CD14-positive monocyte (primary cell): ENCODE results near the gene PLXNA2. TPM values are rescaled to one million over a fixed set of nuclear protein-coding genes. Genes with fewer than 3 reads are reported as not detected.

ENCODE experiments used
- DNase-seq, 3 donors: peaks; one replicate each; pipeline ENCODE4 v3.0.0-alpha.2; 2011 to 2022
- H2AFZ ChIP-seq: 2 replicates; pipeline ENCODE4 v1.6.0; 2012; ENCODE audit warnings: mild to moderate bottlenecking, low read depth, low read length, inconsistent platforms; ENCODE audit not compliant: insufficient read depth, poor library complexity, severe bottlenecking
- H3K27ac ChIP-seq, 2 donors: 1 replicate in 1 of 2; 2 replicates in 1 of 2; pipeline ENCODE4 v1.5.1; 2012 to 2013; ENCODE audit warnings: low read length in 2 of 2, control low read depth in 1 of 2, inconsistent platforms in 1 of 2, low read depth in 1 of 2, mild to moderate bottlenecking in 1 of 2
- H3K27me3 ChIP-seq, 2 donors: one replicate each; pipeline versions ENCODE4 v1.6.0 to v1.6.1; 2011 to 2013; ENCODE audit warnings: low read length in 2 of 2; ENCODE audit not compliant: control insufficient read depth in 2 of 2, insufficient read depth in 2 of 2
- H3K36me3 ChIP-seq, 2 donors: replicated peaks in 1 of 2; 1 replicate in 1 of 2; 2 replicates in 1 of 2; pipeline versions ENCODE4 v1.5.1 to v1.6.1; 2012 to 2013; ENCODE audit warnings: low read length in 2 of 2, control low read depth in 1 of 2, inconsistent platforms in 1 of 2, mild to moderate bottlenecking in 1 of 2; ENCODE audit not compliant: insufficient read depth in 2 of 2, control insufficient read depth in 1 of 2
- H3K4me1 ChIP-seq, 2 donors: 1 replicate in 1 of 2; 2 replicates in 1 of 2; pipeline versions ENCODE4 v1.5.1 to v1.6.1; 2012 to 2013; ENCODE audit warnings: low read length in 2 of 2, control low read depth in 1 of 2, inconsistent platforms in 1 of 2, mild to moderate bottlenecking in 1 of 2, moderate library complexity in 1 of 2; ENCODE audit not compliant: insufficient read depth in 2 of 2, control insufficient read depth in 1 of 2
- H3K4me2 ChIP-seq: replicated peaks from 2 replicates; pipeline ENCODE3; 2012; ENCODE audit warnings: low read length, moderate library complexity, mild to moderate bottlenecking; ENCODE audit not compliant: poor library complexity, severe bottlenecking; ENCODE audit errors: extremely low read depth
- H3K4me3 ChIP-seq, 3 experiments: fragments of 200-600 bp in 1 of 3; sonication (generic) in 1 of 3; replicated peaks in 1 of 3; 1 replicate in 2 of 3; 2 replicates in 1 of 3; pipeline ENCODE4 v1.5.1; 2011 to 2013; ENCODE audit warnings: low read length in 3 of 3, mild to moderate bottlenecking in 3 of 3, control low read depth in 2 of 3, low read depth in 2 of 3, inconsistent platforms in 1 of 3, moderate library complexity in 1 of 3
- H3K79me2 ChIP-seq: 2 replicates; pipeline ENCODE4 v1.6.0; 2012; ENCODE audit warnings: mild to moderate bottlenecking, control low read depth, inconsistent platforms, low read length, moderate library complexity; ENCODE audit not compliant: insufficient read depth
- H3K9ac ChIP-seq: 2 replicates; pipeline ENCODE4 v1.6.0; 2017; ENCODE audit warnings: low read length, mild to moderate bottlenecking; ENCODE audit not compliant: insufficient read depth, poor library complexity, severe bottlenecking
- H3K9me3 ChIP-seq, 2 donors: replicated peaks in 1 of 2; 1 replicate in 1 of 2; 2 replicates in 1 of 2; pipeline versions ENCODE4 v1.5.1 to v1.6.1; 2012 to 2013; ENCODE audit warnings: low read length in 2 of 2, control low read depth in 1 of 2; ENCODE audit not compliant: control insufficient read depth in 1 of 2, insufficient read depth in 1 of 2
- H4K20me1 ChIP-seq: 2 replicates; pipeline ENCODE4 v1.6.0; 2012; ENCODE audit warnings: mild to moderate bottlenecking, low read length, control low read depth, moderate library complexity; ENCODE audit not compliant: insufficient read depth
- H3K27ac Mint-ChIP-seq, 7 donors: one replicate each; pipeline ENCODE4 v1.8.0; 2020; ENCODE audit warnings: mild to moderate bottlenecking in 7 of 7, mixed read lengths in 7 of 7, moderate library complexity in 6 of 7, inconsistent platforms in 2 of 7
- H3K27me3 Mint-ChIP-seq, 3 donors: one replicate each; pipeline ENCODE4 v1.8.0; 2021 to 2022; ENCODE audit warnings: low read depth in 3 of 3, mild to moderate bottlenecking in 3 of 3, mixed read lengths in 3 of 3, moderate library complexity in 3 of 3, inconsistent platforms in 1 of 3
- H3K36me3 Mint-ChIP-seq, 2 donors: one replicate each; pipeline ENCODE4 v1.8.0; 2020; ENCODE audit warnings: mixed read lengths in 2 of 2, inconsistent platforms in 1 of 2, mild to moderate bottlenecking in 1 of 2
- H3K4me1 Mint-ChIP-seq: one replicate; pipeline ENCODE4 v1.8.0; 2020; ENCODE audit warnings: mild to moderate bottlenecking, mixed read lengths
- H3K4me3 Mint-ChIP-seq, 2 donors: one replicate each; pipeline ENCODE4 v1.8.0; 2020; ENCODE audit warnings: mild to moderate bottlenecking in 2 of 2, mixed read lengths in 2 of 2, moderate library complexity in 1 of 2
- H3K9me3 Mint-ChIP-seq, 7 donors: one replicate each; pipeline ENCODE4 v1.8.0; 2020 to 2022; ENCODE audit warnings: mixed read lengths in 7 of 7, mild to moderate bottlenecking in 6 of 7, moderate library complexity in 6 of 7, inconsistent platforms in 2 of 7
- CTCF ChIP-seq: fragments of 200-600 bp; IDR thresholded peaks from one replicate; pipeline ENCODE4 v1.8.0; 2022; ENCODE audit warnings: antibody characterized with exemption, mild to moderate bottlenecking
- WGBS: methylation state at CpG from one replicate; pipeline ENCODE4 v1.1.5; 2013; ENCODE audit warnings: missing lambda C conversion rate; ENCODE audit not compliant: insufficient coverage; 5-methylcytosine and 5-hydroxymethylcytosine counted together
- intact Hi-C, 2 donors: fragments of 100-400 bp; cut with micrococcal nuclease; formaldehyde crosslinking; loops; one replicate each; pipeline versions ENCODE4 v1.15.0 to v1.15.1; 2023
- polyA plus RNA-seq, 3 donors: library from polyadenylated mRNA; depleted of rRNA in 1 of 3; unstranded in 2 of 3; stranded (reverse) in 1 of 3; fragments of 300-500 nt in 2 of 3; fragments of >200 nt in 1 of 3; fragmentation: Illumina TruSeq in 2 of 3; gene quantifications; 1 replicate in 2 of 3; 2 replicates in 1 of 3; pipeline ENCODE4 v1.2.3, GENCODE V29; 2012 to 2021

PLXNA2 gene
- polyA plus RNA-seq, 3 donors = 0.75 to 2.1 (median 1.1) TPM

- Histone ChIP-seq H3K27me3 (peaks cover 3 to 20% of the 10 kb centered on the region in 2 donors), H3K9me3 (no peaks in the 10 kb centered on the region), H3K36me3 (no peaks in the 10 kb centered on the region), H3K9ac (no peak overlapping the region), H3K4me3 (no peak overlapping the region), H2AFZ (no peak overlapping the region), H4K20me1 (no peaks in the 10 kb centered on the region), H3K4me2 (no peak overlapping the region), H3K4me1 (no peaks in the 10 kb centered on the region), H3K27ac (no peak overlapping the region), H3K79me2 (no peaks in the 10 kb centered on the region)
- peaks cover 5% of the 10 kb centered on the region for H3K4me1 Mint-ChIP-seq
- no peaks in the 10 kb centered on the region for H3K36me3 Mint-ChIP-seq
- no peaks in the 10 kb centered on the region for H3K9me3 Mint-ChIP-seq
- no peak for DNase-seq
- peaks cover 23 to 27% (median 23%) of the 10 kb centered on the region in 3 donors for H3K27me3 Mint-ChIP-seq
- TF ChIP-seq CTCF = no peak
- no peak overlapping the region for H3K27ac Mint-ChIP-seq
- no peak overlapping the region for H3K4me3 Mint-ChIP-seq
- intact Hi-C loops = no loop called here
- WGBS = no CpG with 5 or more reads among the region's 1 CpG
Measured at GRCh38 chr1:208161005-208161404, 83.2 kb downstream of the PLXNA2 start.

- Mint-ChIP-seq H3K4me1 (peaks cover 5% of the 10 kb centered on the region), H3K36me3 (no peaks in the 10 kb centered on the region), H3K9me3 (no peaks in the 10 kb centered on the region), H3K4me3 (no peak overlapping the region), H3K27ac (no peak overlapping the region), H3K27me3 (peaks cover 20 to 24% (median 23%) of the 10 kb centered on the region in 3 donors)
- intact Hi-C loops = no loop called here
- H4K20me1 ChIP-seq = no peaks in the 10 kb centered on the region
- H3K9ac ChIP-seq = no peak overlapping the region
- WGBS = 83% methylated on average over 1 of the region's 4 CpGs
- H3K36me3 ChIP-seq = no peaks in the 10 kb centered on the region
- no peak overlapping the region for H3K4me3 ChIP-seq
- DNase-seq = no peak
- no peaks in the 10 kb centered on the region for H3K9me3 ChIP-seq
- H3K79me2 ChIP-seq = no peaks in the 10 kb centered on the region
- H2AFZ ChIP-seq = no peak overlapping the region
- H3K4me1 ChIP-seq = no peaks in the 10 kb centered on the region
- TF ChIP-seq CTCF = no peak
- H3K27me3 ChIP-seq = peaks cover 3 to 18% of the 10 kb centered on the region in 2 donors
- H3K4me2 ChIP-seq = no peak overlapping the region
- no peak overlapping the region for H3K27ac ChIP-seq
Measured at GRCh38 chr1:208160259-208160819, 83.8 kb downstream of the PLXNA2 start.
